Lung (tissue), 12 donors: Measurements from ENCODE around the gene SNX30. TPM values are rescaled to one million over a fixed set of nuclear protein-coding genes. Genes with fewer than 3 reads are reported as not detected.
A peak's percentile ranks its signal among the peaks of the same experiment; 100 is the strongest.

Experiments
- ATAC-seq: fragments of 200-7000 bp; cut with Tn5 transposase; one replicate; pipeline ENCODE4 v1.9.1; 2020; ENCODE audit warnings: moderate number of reproducible peaks; ENCODE audit not compliant: insufficient read depth, low FRiP score
- DNase-seq, 3 donors: peaks; one replicate each; pipeline ENCODE4 v3.0.0-alpha.2; 2013 to 2017
- H3K27ac ChIP-seq, 2 donors: one replicate each; pipeline ENCODE4 v1.5.1; 2013; ENCODE audit warnings: mild to moderate bottlenecking in 2 of 2, moderate library complexity in 2 of 2, control low read depth in 1 of 2, inconsistent platforms in 1 of 2, low read depth in 1 of 2, low read length in 1 of 2
- H3K27me3 ChIP-seq, 3 donors: one replicate each; pipeline ENCODE4 v1.5.1; 2013; ENCODE audit warnings: low read length in 2 of 3; ENCODE audit not compliant: control insufficient read depth in 3 of 3, insufficient read depth in 3 of 3
- H3K36me3 ChIP-seq, 4 donors: one replicate each; pipeline ENCODE4 v1.5.1; 2013; ENCODE audit warnings: low read length in 4 of 4, mild to moderate bottlenecking in 1 of 4, moderate library complexity in 1 of 4; ENCODE audit not compliant: control insufficient read depth in 4 of 4, insufficient read depth in 4 of 4
- H3K4me1 ChIP-seq, 5 donors: one replicate each; pipeline ENCODE4 v1.5.1; 2013; ENCODE audit warnings: low read length in 5 of 5, mild to moderate bottlenecking in 2 of 5, moderate library complexity in 1 of 5; ENCODE audit not compliant: control insufficient read depth in 5 of 5, insufficient read depth in 5 of 5
- H3K4me3 ChIP-seq: one replicate; pipeline ENCODE4 v1.5.1; 2013; ENCODE audit warnings: mild to moderate bottlenecking, control low read depth, moderate library complexity
- H3K9ac ChIP-seq, 2 donors: one replicate each; pipeline ENCODE4 v1.5.1; 2013; ENCODE audit warnings: low read length in 2 of 2, control low read depth in 1 of 2; ENCODE audit not compliant: insufficient read depth in 1 of 2
- H3K9me3 ChIP-seq, 4 donors: one replicate each; pipeline ENCODE4 v1.5.1; 2013; ENCODE audit warnings: low read length in 3 of 4, mild to moderate bottlenecking in 1 of 4, moderate library complexity in 1 of 4; ENCODE audit not compliant: control insufficient read depth in 4 of 4, insufficient read depth in 3 of 4
- WGBS, 2 donors: extraction: QIAGEN DNeasy Blood & Tissue Kit; methylation state at CpG; one replicate each; pipeline ENCODE4 v1.1.7; 2013; 5-methylcytosine and 5-hydroxymethylcytosine counted together
- polyA plus RNA-seq, 2 donors: library from polyadenylated mRNA; stranded (reverse); fragments of 200-250 nt; gene quantifications; one replicate each; pipeline ENCODE4 v1.2.1, GENCODE V29; 2013
- total RNA-seq, 2 donors: library from RNA; depleted of rRNA in 1 of 2; stranded (reverse); fragments of >200 nt in 1 of 2; gene quantifications; one replicate each; pipeline ENCODE4 v1.2.1, GENCODE V29; 2014 to 2021
- TF ChIP-seq, protein P1 (sequence below): IDR thresholded peaks from 2 replicates; pipeline ENCODE4 v1.5.1; 2012; ENCODE audit warnings: mild to moderate bottlenecking; ENCODE audit errors: control extremely low read depth, extremely low read depth
- donor health status: control.
- donor health status: control.
- donor health status: Bipolar disorder and iron deficiency.
- donor health status: healthy.
- donor health status: DM: yes; HTN: yes; CAD: no.

SNX30 gene
- total and polyA plus RNA-seq, 4 donors, result 13.7 to 63.1 (median 35.8) TPM

DNA sequence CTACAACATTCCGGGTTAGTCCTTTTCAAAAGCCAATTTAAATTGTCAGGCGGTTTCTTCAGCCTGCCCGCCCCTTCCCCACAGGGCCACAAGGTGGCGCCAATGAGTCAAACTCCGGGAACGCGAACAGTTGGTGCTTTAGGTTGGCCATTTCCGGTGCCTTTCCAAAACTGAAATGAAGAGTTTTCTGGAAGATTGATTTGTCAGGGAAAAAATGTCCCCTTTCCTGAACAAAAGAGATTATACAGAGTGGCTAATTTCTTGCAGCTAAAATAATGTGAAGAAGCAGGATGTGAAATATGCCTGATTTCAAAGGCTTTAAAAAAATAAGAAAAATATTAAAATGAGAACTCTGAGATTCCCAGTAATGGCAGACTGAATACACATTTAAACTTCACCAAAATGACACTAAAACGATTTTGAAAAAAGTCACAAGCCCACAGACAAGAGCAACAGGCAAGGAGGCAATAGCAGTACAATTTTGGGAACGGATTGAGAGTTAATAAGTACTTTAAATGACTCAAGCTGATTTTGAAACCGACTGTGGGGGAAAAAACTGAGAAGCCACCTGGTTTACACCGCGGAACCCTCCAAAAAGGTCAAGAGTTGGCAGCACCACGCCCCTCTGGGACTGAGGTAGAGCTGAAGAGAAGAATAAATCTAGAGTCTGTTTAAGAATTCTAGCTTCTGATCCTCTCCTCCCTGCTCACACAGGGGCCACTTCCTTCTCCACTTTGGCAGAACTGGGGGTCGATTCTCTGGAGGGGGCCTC lies 94.4 kb downstream of the SNX30 start:
- DNase-seq (peak; percentile 81 to 86 (median 82)), ATAC-seq (peak; percentile 70)
- peak overlapping the region in 1 of 2 donors; percentile 28 for H3K27ac ChIP-seq
- no peak overlapping the region for H3K9ac ChIP-seq
- TF ChIP-seq, protein P1, sequence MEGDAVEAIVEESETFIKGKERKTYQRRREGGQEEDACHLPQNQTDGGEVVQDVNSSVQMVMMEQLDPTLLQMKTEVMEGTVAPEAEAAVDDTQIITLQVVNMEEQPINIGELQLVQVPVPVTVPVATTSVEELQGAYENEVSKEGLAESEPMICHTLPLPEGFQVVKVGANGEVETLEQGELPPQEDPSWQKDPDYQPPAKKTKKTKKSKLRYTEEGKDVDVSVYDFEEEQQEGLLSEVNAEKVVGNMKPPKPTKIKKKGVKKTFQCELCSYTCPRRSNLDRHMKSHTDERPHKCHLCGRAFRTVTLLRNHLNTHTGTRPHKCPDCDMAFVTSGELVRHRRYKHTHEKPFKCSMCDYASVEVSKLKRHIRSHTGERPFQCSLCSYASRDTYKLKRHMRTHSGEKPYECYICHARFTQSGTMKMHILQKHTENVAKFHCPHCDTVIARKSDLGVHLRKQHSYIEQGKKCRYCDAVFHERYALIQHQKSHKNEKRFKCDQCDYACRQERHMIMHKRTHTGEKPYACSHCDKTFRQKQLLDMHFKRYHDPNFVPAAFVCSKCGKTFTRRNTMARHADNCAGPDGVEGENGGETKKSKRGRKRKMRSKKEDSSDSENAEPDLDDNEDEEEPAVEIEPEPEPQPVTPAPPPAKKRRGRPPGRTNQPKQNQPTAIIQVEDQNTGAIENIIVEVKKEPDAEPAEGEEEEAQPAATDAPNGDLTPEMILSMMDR, result peak; percentile 96
- 24 to 26% methylated on average over 15 of the region's 15 CpGs for WGBS, 2 donors
- H3K4me3 ChIP-seq, result no peak overlapping the region
- no peaks in the 10 kb centered on the region for H3K27me3 ChIP-seq
- H3K9me3 ChIP-seq, result no peaks in the 10 kb centered on the region
- H3K36me3 ChIP-seq, result peaks cover 0 to 4% (median 1%) of the 10 kb centered on the region in 4 donors
- H3K4me1 ChIP-seq, result peaks cover 0 to 14% (median 3%) of the 10 kb centered on the region in 5 donors

DNA sequence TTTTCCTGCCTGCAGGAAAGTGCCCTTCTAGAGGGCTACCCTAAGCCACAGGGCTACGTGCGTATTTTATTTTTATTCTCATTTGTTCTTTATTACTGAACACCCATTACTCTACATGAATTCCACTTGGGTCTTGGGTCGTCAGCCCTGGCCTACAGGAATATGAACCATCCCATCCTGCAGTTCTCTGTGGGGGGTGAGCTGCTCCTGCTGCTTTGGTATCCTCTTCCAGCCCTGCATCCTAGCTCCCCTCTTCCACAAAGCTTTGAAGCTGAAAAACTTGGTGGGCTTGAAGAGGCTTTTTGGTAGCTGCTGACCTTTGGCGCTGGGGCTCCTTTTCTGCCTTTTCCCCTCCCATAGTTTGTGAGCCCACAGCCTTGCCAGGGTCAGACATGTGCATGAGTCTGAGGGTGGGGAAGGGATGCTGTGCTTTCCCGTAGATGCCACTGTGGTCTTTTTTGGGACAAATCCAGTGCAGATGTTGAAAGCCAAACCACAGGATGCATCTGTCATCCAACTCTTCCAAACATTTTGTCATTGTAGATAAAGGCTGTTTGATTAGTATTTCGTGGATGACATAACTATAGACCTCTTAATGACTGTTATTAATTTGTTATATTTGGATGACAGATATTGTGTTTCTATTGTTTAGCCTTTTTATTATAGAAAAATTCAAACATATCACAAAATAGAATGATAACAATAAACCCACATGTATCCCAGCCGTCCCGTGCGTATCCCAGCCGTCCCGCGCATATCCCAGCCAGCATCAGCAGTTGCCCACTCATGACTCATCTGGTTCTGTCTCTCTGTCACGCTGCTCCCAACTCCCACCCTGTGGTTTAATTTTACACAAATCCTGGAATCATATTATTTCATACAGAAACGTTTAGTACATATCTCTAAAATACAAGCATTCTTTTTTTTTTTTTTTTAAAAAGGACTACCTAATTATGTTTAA lies 96.2 kb downstream of the SNX30 start:
- Histone ChIP-seq H3K27me3 (no peaks in the 10 kb centered on the region), H3K9me3 (no peaks in the 10 kb centered on the region), H3K36me3 (peaks cover 0 to 5% (median 1%) of the 10 kb centered on the region in 4 donors), H3K4me1 (peaks cover 0 to 14% (median 3%) of the 10 kb centered on the region in 5 donors), H3K4me3 (no peak overlapping the region), H3K27ac (peak overlapping the region in 1 of 2 donors; percentile 54), H3K9ac (no peak overlapping the region)
- ATAC-seq (no peak), DNase-seq (peak in 1 of 3 donors; percentile 21)
- TF ChIP-seq, protein P1, result no peak
- WGBS, 2 donors, result 66 to 69% methylated on average over 14 of the region's 14 CpGs

DNA sequence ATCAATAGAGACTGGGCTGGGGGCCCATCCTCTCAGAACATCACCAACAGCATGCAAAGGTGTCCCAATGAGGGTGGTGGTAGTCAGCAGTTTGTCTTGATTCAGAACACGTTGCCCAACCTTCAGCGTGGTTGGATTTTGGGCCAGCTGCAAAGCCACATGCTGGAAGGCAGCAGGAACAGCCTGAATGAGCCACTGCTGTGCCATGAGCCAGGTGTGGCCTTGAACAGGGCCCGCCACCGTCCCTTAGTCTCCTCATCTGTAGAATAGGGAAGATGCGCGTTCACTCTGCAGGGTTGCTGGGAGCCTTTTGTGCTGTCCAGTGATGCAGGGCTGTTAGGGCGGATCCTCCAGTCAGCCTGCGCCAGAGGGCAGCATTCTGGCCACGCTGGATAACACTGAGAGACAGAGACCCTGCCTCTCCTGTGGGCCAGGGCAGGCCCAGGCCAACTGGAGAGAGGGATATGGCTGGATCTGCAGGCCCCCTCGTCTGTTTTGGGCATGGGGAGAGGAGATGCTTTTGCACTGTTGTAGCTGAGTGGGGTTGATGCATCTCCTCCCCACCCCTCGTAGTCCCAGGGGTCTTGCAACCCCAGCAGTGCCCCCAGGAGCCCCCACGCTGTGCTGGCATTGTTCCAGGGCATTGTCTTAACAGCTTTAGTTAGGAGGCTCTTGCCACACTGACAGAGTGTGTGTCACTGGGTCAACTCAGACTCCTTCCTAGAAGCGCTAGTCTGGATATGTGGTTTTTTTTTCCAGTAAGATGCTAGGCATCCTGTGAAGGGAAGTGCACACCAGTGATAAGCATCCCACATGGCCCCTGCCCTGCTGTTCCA lies 98.0 kb downstream of the SNX30 start:
- 75 to 79% methylated on average over 13 of the region's 13 CpGs for WGBS, 2 donors
- peaks cover 0 to 8% (median 1%) of the 10 kb centered on the region in 4 donors for H3K36me3 ChIP-seq
- DNase-seq (no peak), ATAC-seq (no peak)
- H3K9me3 ChIP-seq, result no peaks in the 10 kb centered on the region
- TF ChIP-seq, protein P1, result no peak
- no peaks in the 10 kb centered on the region for H3K27me3 ChIP-seq
- no peak overlapping the region for H3K4me3 ChIP-seq
- no peak overlapping the region for H3K9ac ChIP-seq
- peaks cover 0 to 14% (median 3%) of the 10 kb centered on the region in 5 donors for H3K4me1 ChIP-seq
- no peak overlapping the region for H3K27ac ChIP-seq
